NB4 (cell line): ENCODE data around the gene TMC3.

Source experiments
- DNase-seq: peaks from one replicate; pipeline ENCODE4 v3.0.0; 2010; ENCODE audit warnings: low read depth
- H3K4me3 ChIP-seq: one replicate; pipeline ENCODE4 v1.5.1; 2011; ENCODE audit warnings: mild to moderate bottlenecking, low read depth, low read length, moderate library complexity
- CTCF ChIP-seq: IDR thresholded peaks from one replicate; pipeline ENCODE4 v1.5.1; 2012; ENCODE audit warnings: low read depth, low read length
- MAX ChIP-seq: IDR thresholded peaks from 2 replicates; pipeline ENCODE4 v1.6.1; 2011; ENCODE audit warnings: low read depth, low read length
- MYC ChIP-seq: IDR thresholded peaks from 2 replicates; pipeline ENCODE4 v1.6.1; 2011; ENCODE audit warnings: low read depth, low read length
- POLR2A ChIP-seq: IDR thresholded peaks from 2 replicates; pipeline ENCODE4 v1.6.1; 2011; ENCODE audit warnings: mild to moderate bottlenecking; ENCODE audit not compliant: insufficient read length; ENCODE audit errors: extremely low read depth

TMC3 gene

GRCh38 chr15:81294516-81294880, 79.5 kb downstream of the TMC3 start:
- DNase-seq, result peak; percentile 64
- peak; percentile 12 for TF ChIP-seq CTCF
- TF ChIP-seq MYC, result peak; percentile 84
- TF ChIP-seq MAX, result peak; percentile 88
- TF ChIP-seq POLR2A, result no peak
- H3K4me3 ChIP-seq, result peak overlapping the region; percentile 23

- H3K4me3 ChIP-seq, result peak overlapping the region; percentile 23
- DNase-seq, result peak; percentile 92
- TF ChIP-seq MYC (peak; percentile 7; the same call in 1 of the 2 replicates), POLR2A (no peak), MAX (peak; percentile 39; the same call in 1 of the 2 replicates)
Measured at GRCh38 chr15:81293728-81294515, 80.1 kb downstream of the TMC3 start.

- DNase-seq, result no peak
- H3K4me3 ChIP-seq, result no peak overlapping the region
- TF ChIP-seq MAX (no peak), POLR2A (no peak), CTCF (no peak), MYC (no peak)
Measured at GRCh38 chr15:81292523-81293001, 81.5 kb downstream of the TMC3 start.

- DNase-seq, result no peak
- no peak overlapping the region for H3K4me3 ChIP-seq
- TF ChIP-seq CTCF (no peak), MYC (no peak)
Measured at GRCh38 chr15:81291916-81292522, 82.0 kb downstream of the TMC3 start.

GRCh38 chr15:81289910-81290309, 84.1 kb downstream of the TMC3 start:
- no peak overlapping the region for H3K4me3 ChIP-seq
- TF ChIP-seq MYC (no peak), CTCF (no peak), MAX (no peak), POLR2A (no peak)
- DNase-seq, result no peak

- H3K4me3 ChIP-seq, result no peak overlapping the region
- TF ChIP-seq MYC, result no peak
- DNase-seq, result no peak
Measured at GRCh38 chr15:81288616-81289015, 85.4 kb downstream of the TMC3 start.

GRCh38 chr15:81288040-81288439, 86.0 kb downstream of the TMC3 start:
- DNase-seq, result no peak
- TF ChIP-seq MYC (no peak), POLR2A (no peak), CTCF (no peak), MAX (no peak)
- no peak overlapping the region for H3K4me3 ChIP-seq
